PC-3 (cell line): Measurements from ENCODE around the gene ABCA12. TPM values are rescaled to one million over a fixed set of nuclear protein-coding genes. Genes with fewer than 3 reads are reported as not detected.

Experiments used
- ATAC-seq: fragments of 200-7000 bp; cut with Tn5 transposase; 2 replicates; pipeline ENCODE4 v1.9.1; 2020; ENCODE audit warnings: mild to moderate bottlenecking, moderate library complexity
- BruUV-seq: library from RNA; stranded (reverse); fragments of 400-500 nt; replicated peaks from 2 replicates; lab custom pipeline; 2021; lab: Mats Ljungman, UMichigan
- CTCF ChIA-PET: fragments of 300-600 bp; sonication (Branson Sonifier 250); formaldehyde crosslinking; loops from one replicate; lab custom pipeline; 2022; ENCODE audit warnings: antibody characterized with exemption; lab: Charles Lee
- POLR2A ChIA-PET: fragments of 300-600 bp; sonication (Branson Sonifier 250); formaldehyde crosslinking; loops from one replicate; lab custom pipeline; 2022; ENCODE audit warnings: antibody characterized with exemption; ENCODE audit not compliant: unreplicated experiment; lab: Charles Lee
- DNase-seq: peaks from one replicate; pipeline ENCODE4 v3.0.0-alpha.2; 2015
- H2AFZ ChIP-seq: fragments of 300-600 bp; sonication (generic); 2 replicates; pipeline ENCODE4 v1.6.0; 2016; ENCODE audit warnings: antibody characterized with exemption, low read length
- H3F3A ChIP-seq: fragments of 300-600 bp; sonication (generic); one replicate; pipeline ENCODE4 v1.6.0; 2017; ENCODE audit warnings: antibody characterized with exemption, low read length, control low read depth, mild to moderate bottlenecking; ENCODE audit not compliant: unreplicated experiment
- H3K27ac ChIP-seq: fragments of 300-600 bp; sonication (generic); 2 replicates; pipeline ENCODE4 v1.5.1; 2016; ENCODE audit warnings: mild to moderate bottlenecking, low read length
- H3K27me3 ChIP-seq: fragments of 300-600 bp; sonication (generic); 2 replicates; pipeline ENCODE4 v1.6.1; 2016; ENCODE audit warnings: low read length, mixed read lengths
- H3K36me3 ChIP-seq: fragments of 300-600 bp; sonication (generic); 2 replicates; pipeline ENCODE4 v1.6.1; 2016; ENCODE audit warnings: low read depth, mixed run types, low read length, mixed read lengths
- H3K4me1 ChIP-seq: fragments of 300-600 bp; sonication (generic); 2 replicates; pipeline ENCODE4 v1.5.1; 2016; ENCODE audit warnings: low read length; ENCODE audit not compliant: insufficient read depth
- H3K4me2 ChIP-seq: fragments of 300-600 bp; sonication (generic); 2 replicates; pipeline ENCODE4 v1.6.0; 2016; ENCODE audit warnings: low read length
- H3K4me3 ChIP-seq: fragments of 300-600 bp; sonication (generic); 2 replicates; pipeline ENCODE4 v1.5.1; 2016; ENCODE audit warnings: mild to moderate bottlenecking, low read length, mixed read lengths
- H3K79me2 ChIP-seq: fragments of 300-600 bp; sonication (generic); 2 replicates; pipeline ENCODE4 v1.6.1; 2017; ENCODE audit warnings: low read length, mixed read lengths
- H3K9ac ChIP-seq: fragments of 300-600 bp; sonication (generic); 2 replicates; pipeline ENCODE4 v1.6.0; 2016; ENCODE audit warnings: mild to moderate bottlenecking, low read length
- H3K9me2 ChIP-seq: fragments of 300-600 bp; sonication (generic); replicated peaks from 2 replicates; pipeline ENCODE4 v1.6.1; 2016; ENCODE audit warnings: mixed run types, low read length, mixed read lengths
- H3K9me3 ChIP-seq: fragments of 300-600 bp; sonication (generic); 2 replicates; pipeline ENCODE4 v1.6.1; 2016; ENCODE audit warnings: low read length, mixed read lengths
- H4K20me1 ChIP-seq: fragments of 300-600 bp; sonication (generic); 2 replicates; pipeline ENCODE4 v1.6.1; 2016; ENCODE audit warnings: low read length, mixed read lengths
- CTCF ChIP-seq: fragments of 300-600 bp; sonication (generic); conservative IDR thresholded peaks from 2 replicates; pipeline ENCODE4 v1.5.1; 2017; ENCODE audit warnings: antibody characterized with exemption, low read depth, mild to moderate bottlenecking, low read length
- EZH2 ChIP-seq: fragments of 300-600 bp; sonication (generic); IDR thresholded peaks from one replicate; pipeline ENCODE4 v1.6.1; 2017; ENCODE audit warnings: antibody characterized with exemption, mild to moderate bottlenecking, low read length; ENCODE audit not compliant: unreplicated experiment
- EZH2phosphoT487 ChIP-seq: fragments of 300-600 bp; sonication (generic); IDR thresholded peaks from 2 replicates; pipeline ENCODE4 v1.6.1; 2018; ENCODE audit warnings: mild to moderate bottlenecking, antibody characterized with exemption, low read length, borderline replicate concordance
- intact Hi-C: fragments of 100-400 bp; cut with micrococcal nuclease; formaldehyde crosslinking; loops from 2 replicates; pipeline ENCODE4 v1.9.0; 2023
- total RNA-seq: library from RNA; depleted of rRNA; stranded (reverse); fragments of >200 nt; gene quantifications from 2 replicates; pipeline ENCODE4 v1.2.3, GENCODE V29; 2014

The ABCA12 gene
- total RNA-seq, 1 experiment from 2014 or later = not detected

- no TSS peak for BruUV-seq
- ATAC-seq (no peak), DNase-seq (no peak)
- Histone ChIP-seq H3K9me3 (no peaks in the 10 kb centered on the region), H3F3A (no peaks in the 10 kb centered on the region), H3K4me2 (no peak overlapping the region), H3K4me3 (no peak overlapping the region), H4K20me1 (no peaks in the 10 kb centered on the region), H3K9me2 (no peaks in the 10 kb centered on the region), H2AFZ (no peak overlapping the region), H3K36me3 (no peaks in the 10 kb centered on the region), H3K9ac (no peak overlapping the region), H3K4me1 (no peaks in the 10 kb centered on the region), H3K79me2 (no peaks in the 10 kb centered on the region), H3K27ac (no peak overlapping the region), H3K27me3 (no peaks in the 10 kb centered on the region)
- intact Hi-C loops = no loop called here
- ChIA-PET POLR2A (no interaction called here), CTCF (no interaction called here)
- TF ChIP-seq CTCF (no peak), EZH2 (no peak), EZH2phosphoT487 (no peak)
These were observed 204.4 kb downstream of the ABCA12 start for GRCh38 chr2:214934006-214934405.

- H3K9ac ChIP-seq = no peak overlapping the region
- BruUV-seq = no TSS peak
- H2AFZ ChIP-seq = no peak overlapping the region
- H3K9me3 ChIP-seq = no peaks in the 10 kb centered on the region
- intact Hi-C loops = no loop called here
- POLR2A ChIA-PET = no interaction called here
- H4K20me1 ChIP-seq = no peaks in the 10 kb centered on the region
- CTCF ChIA-PET = no interaction called here
- H3K79me2 ChIP-seq = no peaks in the 10 kb centered on the region
- no peak for ATAC-seq
- no peaks in the 10 kb centered on the region for H3K36me3 ChIP-seq
- no peaks in the 10 kb centered on the region for H3K9me2 ChIP-seq
- no peaks in the 10 kb centered on the region for H3K27me3 ChIP-seq
- no peak overlapping the region for H3K4me3 ChIP-seq
- no peak overlapping the region for H3K27ac ChIP-seq
- no peaks in the 10 kb centered on the region for H3F3A ChIP-seq
- no peak overlapping the region for H3K4me2 ChIP-seq
- TF ChIP-seq EZH2phosphoT487 (no peak), CTCF (no peak), EZH2 (no peak)
- no peaks in the 10 kb centered on the region for H3K4me1 ChIP-seq
- DNase-seq = no peak
These were observed 233.8 kb downstream of the ABCA12 start for GRCh38 chr2:214904634-214905033.

- POLR2A ChIA-PET = no interaction called here
- Histone ChIP-seq H3K27ac (no peak overlapping the region), H3K9me2 (no peaks in the 10 kb centered on the region), H3F3A (no peaks in the 10 kb centered on the region), H3K4me1 (no peaks in the 10 kb centered on the region), H2AFZ (no peak overlapping the region), H4K20me1 (no peaks in the 10 kb centered on the region), H3K9me3 (no peaks in the 10 kb centered on the region), H3K9ac (no peak overlapping the region), H3K79me2 (no peaks in the 10 kb centered on the region), H3K4me3 (no peak overlapping the region), H3K36me3 (no peaks in the 10 kb centered on the region), H3K4me2 (no peak overlapping the region), H3K27me3 (no peaks in the 10 kb centered on the region)
- intact Hi-C loops = no loop called here
- ATAC-seq = no peak
- CTCF ChIA-PET = no interaction called here
- no peak for DNase-seq
- no peak for TF ChIP-seq CTCF
- TF ChIP-seq EZH2phosphoT487 = no peak
- no peak for TF ChIP-seq EZH2
- BruUV-seq = no TSS peak
These were observed 234.2 kb downstream of the ABCA12 start for GRCh38 chr2:214904176-214904575.
